GM18858 (cell line): ENCODE measurements around the gene HPGD.

Experiments
- ATAC-seq: cut with Tn5 transposase; IDR thresholded peaks from one replicate; pipeline ENCODE4 v1.9.1; 2021; ENCODE audit not compliant: unreplicated experiment

Gene HPGD

DNA sequence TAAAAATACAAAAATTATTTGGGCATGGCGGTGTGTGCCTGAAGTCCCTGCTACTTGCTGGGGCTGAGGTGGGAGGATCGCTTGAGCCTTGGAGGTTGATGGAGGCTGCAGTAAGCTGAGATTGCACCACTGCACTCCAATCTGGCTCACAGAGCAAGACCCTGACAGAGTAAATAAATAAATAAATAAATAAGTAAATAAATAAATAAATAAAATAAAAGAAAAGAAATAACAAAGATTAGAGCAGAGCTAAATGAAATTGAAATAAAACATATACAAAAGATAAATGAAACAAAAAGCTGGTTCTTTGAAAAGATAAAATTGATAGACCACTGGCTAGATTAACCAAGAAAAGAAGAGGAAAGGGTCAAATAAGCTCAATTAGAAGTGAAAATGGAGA lies 43.1 kb downstream of the HPGD start:
- no peak for ATAC-seq

DNA sequence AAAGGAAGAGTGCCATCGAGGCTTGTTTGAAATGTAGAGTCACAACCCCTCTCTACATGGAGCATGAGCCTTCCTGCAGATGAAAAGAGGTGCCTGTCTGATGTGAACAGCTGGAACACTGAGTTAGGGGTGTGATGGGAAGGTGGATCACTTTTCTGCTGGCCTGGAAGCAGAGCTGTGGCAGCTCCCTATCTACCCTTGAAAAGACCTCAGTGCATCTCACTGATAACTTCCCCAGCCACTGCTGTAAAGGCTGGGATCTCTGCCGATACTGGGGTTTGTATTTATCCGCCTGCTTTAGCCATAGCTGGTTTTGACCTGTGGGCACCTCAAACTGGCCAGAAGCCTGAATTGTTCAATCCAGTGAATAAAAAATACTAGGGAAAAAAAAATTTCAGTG lies 46.8 kb downstream of the HPGD start:
- ATAC-seq = no peak

DNA sequence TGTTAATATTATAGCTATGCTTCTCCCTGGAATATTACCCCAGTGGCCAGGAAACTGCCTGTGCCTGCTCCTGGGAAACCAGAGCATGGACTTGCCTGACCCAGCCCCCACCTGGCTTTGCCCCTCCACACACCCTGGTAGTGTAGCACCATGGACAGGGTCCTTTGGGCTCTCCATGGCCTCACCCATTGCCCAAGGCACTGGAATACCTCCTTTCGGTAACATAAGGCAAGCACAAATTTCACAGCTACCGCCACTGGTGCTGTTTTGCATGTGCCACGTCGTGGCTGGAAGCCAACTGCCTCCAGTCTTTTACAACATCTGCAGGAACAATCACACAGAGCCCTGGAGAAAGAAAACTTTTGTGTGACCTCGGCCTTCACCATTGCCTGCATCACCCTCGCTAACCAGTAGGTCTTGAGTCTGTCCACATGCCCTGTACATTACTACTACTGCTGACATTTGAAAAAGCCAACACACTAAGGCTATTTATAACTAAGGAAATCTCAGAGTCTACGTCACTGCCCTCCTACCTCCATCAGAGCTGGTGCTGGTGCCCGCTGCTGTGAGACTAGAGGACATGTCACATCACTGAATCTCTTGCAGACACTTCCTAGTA lies 47.7 kb downstream of the HPGD start:
- ATAC-seq = no peak

DNA sequence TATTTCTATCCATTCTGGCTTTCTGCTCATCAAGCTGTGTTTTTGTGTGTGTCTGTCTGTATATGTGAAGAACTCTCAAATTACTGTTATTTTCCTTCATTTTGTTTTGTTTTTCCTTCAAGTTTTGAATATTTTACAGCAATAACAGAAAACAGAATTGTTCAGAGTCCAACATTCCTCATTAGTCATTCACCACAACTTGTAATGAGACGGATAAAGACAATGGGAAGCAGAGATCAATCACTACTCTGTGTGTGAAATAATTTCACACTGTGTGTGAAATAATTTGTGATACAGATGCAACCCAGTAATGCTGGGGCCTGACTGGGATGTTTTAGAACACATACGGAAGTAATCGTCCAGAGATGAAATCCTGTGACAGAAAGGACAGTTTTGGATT lies 55.2 kb downstream of the HPGD start:
- ATAC-seq = no peak

DNA sequence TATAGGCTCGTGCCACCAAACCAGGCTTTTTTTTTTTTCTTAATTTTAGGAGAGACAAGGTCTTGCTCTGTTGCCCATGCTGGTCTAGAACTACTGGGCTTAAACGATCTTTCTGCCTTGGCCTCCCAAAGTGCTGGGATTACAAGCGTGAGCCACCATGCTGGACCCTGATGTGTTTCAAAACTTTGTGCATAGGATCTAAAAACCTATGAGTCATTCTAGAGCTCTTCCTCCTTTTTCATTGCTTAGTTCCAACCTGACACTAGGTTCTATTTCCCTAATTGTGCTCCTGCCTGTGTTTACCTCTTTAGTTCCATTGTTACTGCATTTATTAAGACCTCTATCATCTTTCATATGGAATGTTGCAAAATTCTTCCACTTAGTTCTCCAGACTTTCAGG lies 57.3 kb downstream of the HPGD start:
- no peak for ATAC-seq

DNA sequence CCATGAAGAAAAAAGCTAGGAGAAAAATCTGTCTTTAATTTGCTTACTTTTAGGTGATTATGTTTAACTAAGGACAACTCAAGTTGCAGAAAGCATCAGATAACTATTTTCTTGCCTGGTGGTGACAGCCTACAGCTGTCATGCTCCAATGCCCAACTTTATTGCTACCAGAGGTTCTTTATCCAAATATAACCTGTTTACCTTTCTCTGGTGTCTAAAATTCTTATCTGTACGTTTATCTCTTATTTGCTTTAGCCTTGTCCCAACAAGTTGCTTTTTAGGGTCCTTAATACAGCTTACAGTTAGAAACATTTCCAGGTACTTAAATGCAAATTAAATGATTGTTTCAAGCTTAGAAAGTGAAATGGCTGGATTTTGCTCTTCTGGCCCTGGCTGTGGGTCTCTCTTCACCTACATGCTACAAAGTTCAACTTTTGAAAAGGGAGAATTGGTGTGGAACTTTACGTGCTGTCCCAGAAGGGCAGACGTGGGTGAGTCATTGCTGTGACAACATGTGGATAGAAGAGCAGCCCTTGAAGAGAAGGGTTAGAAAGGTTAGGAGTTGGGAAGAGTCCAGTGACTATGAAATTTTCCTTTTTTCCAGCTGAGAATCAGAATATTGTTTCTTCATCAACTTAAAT lies 60.7 kb downstream of the HPGD start:
- ATAC-seq = no peak

DNA sequence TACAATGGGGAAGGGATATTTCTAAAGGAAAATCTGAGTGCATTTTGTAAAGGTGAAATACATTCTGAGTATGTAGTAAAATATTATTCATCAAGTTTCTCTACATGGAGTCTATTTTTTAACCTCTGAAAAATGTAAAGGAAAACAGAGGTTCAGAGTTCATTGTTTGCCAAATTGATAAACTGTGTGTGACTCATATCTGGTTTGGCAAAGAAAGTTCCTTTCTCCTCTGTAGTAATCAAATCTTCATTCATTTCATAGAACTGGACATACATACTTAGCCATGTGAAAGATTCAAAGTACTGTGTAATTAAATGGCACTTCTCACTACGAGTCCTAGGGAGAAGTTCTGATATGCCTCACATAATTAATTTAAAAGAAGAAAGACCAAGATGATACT lies 61.6 kb downstream of the HPGD start:
- no peak for ATAC-seq

DNA sequence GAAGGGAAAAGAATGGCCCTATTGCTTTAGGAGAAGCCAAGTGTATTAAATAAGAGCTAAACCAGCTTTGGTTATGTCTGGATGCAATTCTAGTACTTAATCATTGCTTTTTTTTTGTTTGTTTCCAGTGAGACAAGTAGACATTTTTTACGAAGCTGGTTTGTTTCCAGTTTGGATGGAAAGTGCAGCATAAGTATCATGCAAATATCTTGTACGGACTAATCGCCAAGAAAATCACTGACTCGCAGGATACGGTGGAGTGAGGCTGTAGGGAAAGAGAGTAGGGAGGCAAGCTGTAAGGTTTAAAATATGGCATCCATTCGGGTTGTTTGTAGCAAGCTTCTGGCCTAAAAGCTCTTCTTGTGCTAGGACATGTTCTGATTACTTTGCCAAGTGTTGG lies 64.8 kb downstream of the HPGD start:
- no peak for ATAC-seq

DNA sequence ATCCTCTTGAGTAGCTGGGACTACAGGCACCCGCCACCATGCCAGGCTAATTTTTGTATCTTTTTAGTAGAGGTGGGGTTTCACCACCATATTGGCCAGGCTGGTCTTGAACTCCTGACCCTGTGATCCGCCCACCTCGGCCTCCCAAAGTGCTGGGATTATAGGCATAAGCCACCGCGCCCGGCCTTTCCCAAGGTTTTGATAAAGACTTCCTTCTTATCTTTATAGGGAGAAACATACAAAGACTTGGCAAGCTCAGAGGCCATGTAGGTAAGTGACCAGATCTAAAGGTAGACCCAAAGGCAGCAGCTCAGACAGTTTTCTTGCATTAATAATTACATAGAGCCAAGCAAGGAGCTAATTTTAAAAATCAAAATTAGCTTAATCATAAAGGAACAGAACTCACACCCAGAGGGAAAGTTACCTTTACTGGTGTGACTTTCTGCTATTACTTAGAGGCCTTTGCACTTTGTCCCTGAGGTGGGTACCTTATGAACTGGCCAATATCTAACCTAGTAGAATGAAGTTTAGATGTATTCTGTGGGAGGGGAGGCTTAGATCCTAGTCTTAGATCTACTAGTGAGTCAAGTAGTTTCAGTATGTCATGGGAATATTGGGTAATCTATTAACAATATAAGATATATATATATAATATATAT lies 67.3 kb downstream of the HPGD start:
- ATAC-seq = no peak

DNA sequence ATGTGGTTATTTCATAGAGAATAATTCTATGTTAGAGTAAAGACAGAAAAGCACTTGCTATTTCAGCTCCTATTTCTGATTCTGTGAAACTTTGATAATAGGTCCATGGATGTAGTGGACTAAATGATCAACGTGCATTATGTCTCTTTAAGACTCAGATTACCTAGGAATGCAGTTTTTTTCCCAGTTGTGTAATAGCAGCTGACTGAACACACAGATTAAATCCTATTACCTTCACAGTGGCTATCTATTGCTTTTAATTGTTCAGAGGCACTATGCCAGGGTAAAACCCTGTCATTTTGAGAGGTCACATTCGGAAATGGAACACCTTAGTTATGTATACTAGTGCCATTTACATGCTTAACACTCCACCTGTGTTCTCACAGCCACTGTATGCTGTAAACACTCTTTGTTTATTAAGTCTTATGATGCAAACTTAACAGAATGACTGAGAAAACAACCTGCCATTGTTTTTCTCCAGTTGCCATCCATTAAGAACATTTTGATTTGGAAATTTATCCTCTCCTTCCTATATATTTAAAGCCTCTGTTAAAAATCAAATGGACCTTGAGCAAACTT lies 70.5 kb downstream of the HPGD start:
- no peak for ATAC-seq

DNA sequence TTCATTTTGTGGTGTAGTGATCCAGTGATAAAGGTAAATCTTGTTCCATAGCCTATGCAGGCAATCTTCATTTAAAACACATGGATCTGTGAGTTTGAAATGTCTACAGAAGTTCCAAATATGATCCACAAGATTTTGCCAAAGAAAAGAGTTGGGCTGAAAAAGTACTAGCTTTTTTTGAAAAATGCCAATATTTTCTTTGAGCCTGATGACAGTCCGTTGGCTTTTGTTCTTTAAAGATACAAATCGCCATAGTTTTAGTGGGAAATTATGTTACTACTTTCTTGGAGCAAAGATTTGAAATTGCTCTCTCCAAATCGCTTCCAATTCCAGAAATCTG lies 71.5 kb downstream of the HPGD start:
- ATAC-seq = no peak

DNA sequence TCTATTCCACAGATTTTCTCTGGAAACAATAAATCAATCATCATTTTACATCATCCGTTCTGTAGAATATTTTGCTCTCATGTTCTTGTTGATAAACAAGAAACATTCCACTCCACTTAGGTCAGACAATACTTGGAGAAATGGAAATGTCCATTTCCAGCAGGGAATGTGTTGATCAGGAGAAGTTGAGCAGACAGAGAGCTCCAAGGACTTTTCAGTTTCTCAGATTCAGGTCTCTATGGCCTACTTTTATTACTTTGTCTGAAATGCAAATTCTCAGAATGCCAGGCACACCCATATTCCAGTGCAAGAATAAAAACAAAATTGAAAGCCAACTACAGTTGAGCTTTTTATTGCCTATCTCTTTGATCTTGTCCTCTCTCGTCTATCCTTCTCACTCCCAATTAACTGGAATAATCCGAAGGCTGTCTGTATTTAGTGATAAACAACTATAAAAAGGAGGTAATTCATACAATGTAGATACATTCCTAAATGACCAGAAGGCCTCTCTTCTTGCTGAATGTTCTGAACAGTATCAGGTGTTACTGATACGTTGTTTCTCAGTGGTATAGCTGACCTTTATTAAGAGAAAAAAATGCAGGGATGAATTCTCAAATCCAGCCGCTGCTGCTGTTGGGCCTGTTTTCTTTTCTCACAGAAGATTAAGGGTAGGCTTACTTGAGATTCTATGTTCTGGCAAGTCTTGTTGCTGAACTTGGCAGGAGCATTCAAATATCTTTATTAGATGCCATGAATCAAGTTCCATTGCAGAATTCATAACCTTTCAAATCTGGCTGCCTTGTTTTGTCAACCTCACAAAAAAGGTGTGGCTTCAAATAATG lies 72.1 kb downstream of the HPGD start:
- no peak for ATAC-seq

DNA sequence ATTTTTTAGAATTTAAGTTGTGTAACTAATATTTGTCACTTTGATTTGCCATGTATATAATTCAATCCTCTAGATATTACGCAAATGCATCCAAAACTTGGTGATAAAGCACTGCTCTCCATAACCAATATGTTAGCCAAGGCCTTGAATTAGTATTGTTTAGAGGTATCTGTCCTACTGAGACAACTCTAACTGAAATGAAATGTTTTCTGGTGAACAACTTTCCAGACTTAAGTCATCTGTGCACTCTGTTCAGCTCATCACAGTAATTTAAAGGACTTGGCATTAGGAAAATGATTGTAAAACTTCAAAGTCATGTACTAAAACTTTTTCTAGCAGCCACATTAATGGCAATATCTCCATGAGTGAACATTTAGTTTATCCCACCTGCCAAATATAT lies 73.1 kb downstream of the HPGD start:
- ATAC-seq = no peak

DNA sequence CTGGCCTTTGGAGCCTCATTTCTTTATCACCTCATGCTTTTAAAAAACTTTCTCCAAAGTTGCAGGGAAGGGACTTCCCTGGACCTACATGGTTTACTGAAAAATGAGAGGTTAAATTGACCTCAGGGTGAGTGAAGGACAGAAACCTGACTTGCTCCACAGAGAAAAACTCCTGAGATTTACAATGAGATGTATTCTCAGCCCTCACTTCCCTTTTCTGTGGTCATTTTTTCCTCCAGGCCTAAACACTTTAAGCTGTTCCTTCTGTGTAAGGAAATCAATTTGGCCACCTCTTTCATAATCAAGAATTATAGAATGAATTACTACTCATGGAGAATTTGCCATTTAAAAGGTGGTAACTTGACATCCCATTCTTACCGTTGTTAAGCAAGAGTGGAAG lies 77.9 kb downstream of the HPGD start:
- ATAC-seq = no peak
